ENCODE measurements around the gene GADD45A.
A peak's percentile ranks its signal among the peaks of the same experiment; 100 is the strongest.
"Not testable (repeated sequence)": the region's sequence is repeated elsewhere in the genome, so short reads cannot be mapped to it uniquely, and the experiment has no call there.

The GADD45A gene

GRCh38 chr1:67724928-67725560, 40.0 kb downstream of the GADD45A start:
- no peak overlapping the region for H3K4me3 ChIP-seq (ENCODE audit: low read length)
- DNase-seq (ENCODE audit: low read depth) = peak; percentile 79

GRCh38 chr1:67726224-67726623, 41.2 kb downstream of the GADD45A start:
- no peak for TF ChIP-seq CTCF (conservative IDR thresholded peaks at IDR 0.05; ENCODE audit: low read depth, low read length)
- H3K4me3 ChIP-seq (ENCODE audit: low read length) = no peak overlapping the region
- no peak for DNase-seq (ENCODE audit: low read depth)

More at GRCh38 chr1:67724928-67725560, 40.0 kb downstream of the GADD45A start:
- no peak for TF ChIP-seq CTCF (conservative IDR thresholded peaks at IDR 0.05; ENCODE audit: low read depth, low read length)

GRCh38 chr1:67729872-67730271, 44.9 kb downstream of the GADD45A start:
- H3K4me3 ChIP-seq (ENCODE audit: low read length) = no peak overlapping the region
- DNase-seq (ENCODE audit: low read depth) = no peak
- TF ChIP-seq CTCF (conservative IDR thresholded peaks at IDR 0.05; ENCODE audit: low read depth, low read length) = no peak

GRCh38 chr1:67730312-67730711, 45.3 kb downstream of the GADD45A start:
- DNase-seq (ENCODE audit: low read depth); H3K4me3 ChIP-seq (ENCODE audit: low read length): not testable (repeated sequence)

- no peak for TF ChIP-seq CTCF (conservative IDR thresholded peaks at IDR 0.05; ENCODE audit: low read depth, low read length)
- no peak for DNase-seq (ENCODE audit: low read depth)
- no peak overlapping the region for H3K4me3 ChIP-seq (ENCODE audit: low read length)
Observed at GRCh38 chr1:67731322-67731721, 46.3 kb downstream of the GADD45A start.

GRCh38 chr1:67732750-67733151, 47.8 kb downstream of the GADD45A start:
- no peak for DNase-seq (ENCODE audit: low read depth)
- H3K4me3 ChIP-seq (ENCODE audit: low read length) = no peak overlapping the region
- no peak for TF ChIP-seq CTCF (conservative IDR thresholded peaks at IDR 0.05; ENCODE audit: low read depth, low read length)

- DNase-seq (ENCODE audit: low read depth) = no peak
- TF ChIP-seq CTCF (conservative IDR thresholded peaks at IDR 0.05; ENCODE audit: low read depth, low read length) = no peak
Observed at GRCh38 chr1:67733681-67734322, 48.8 kb downstream of the GADD45A start.

More at GRCh38 chr1:67733681-67734322, 48.8 kb downstream of the GADD45A start:
- no peak overlapping the region for H3K4me3 ChIP-seq (ENCODE audit: low read length)

Data from retinal pigment epithelial cell (primary cell).